PFSK-1 (cell line): ENCODE results near the gene ARL2.

Experiments
- FOXP2 ChIP-seq: optimal IDR thresholded peaks from 2 replicates; pipeline ENCODE3; 2011; ENCODE audit warnings: borderline replicate concordance, control low read depth, inconsistent platforms; ENCODE audit not compliant: insufficient read depth; ENCODE audit errors: extremely low read length, extremely low read depth
- SIN3A ChIP-seq: IDR thresholded peaks from 2 replicates; pipeline ENCODE4 v1.6.1; 2012; ENCODE audit warnings: mild to moderate bottlenecking, low read length, moderate library complexity, borderline replicate concordance; ENCODE audit not compliant: insufficient read depth
- TAF1 ChIP-seq: IDR thresholded peaks from 2 replicates; pipeline ENCODE4 v1.6.1; 2012; ENCODE audit warnings: low read length, control low read depth, borderline replicate concordance; ENCODE audit not compliant: insufficient read depth

GRCh38 chr11:65021509-65021908 lies 7.5 kb downstream of the ARL2 start:
- TF ChIP-seq TAF1 (no peak), SIN3A (no peak), FOXP2 (no peak)
